Islet precursor cell (in vitro differentiated cells): ENCODE data around the gene ZNF418.
"Not testable (repeated sequence)": the region's sequence is repeated elsewhere in the genome, so short reads cannot be mapped to it uniquely, and the experiment has no call there.

Experiments used
- DNase-seq: peaks from one replicate; pipeline ENCODE4 v3.0.0-alpha.2; 2018

ZNF418 gene

DNA sequence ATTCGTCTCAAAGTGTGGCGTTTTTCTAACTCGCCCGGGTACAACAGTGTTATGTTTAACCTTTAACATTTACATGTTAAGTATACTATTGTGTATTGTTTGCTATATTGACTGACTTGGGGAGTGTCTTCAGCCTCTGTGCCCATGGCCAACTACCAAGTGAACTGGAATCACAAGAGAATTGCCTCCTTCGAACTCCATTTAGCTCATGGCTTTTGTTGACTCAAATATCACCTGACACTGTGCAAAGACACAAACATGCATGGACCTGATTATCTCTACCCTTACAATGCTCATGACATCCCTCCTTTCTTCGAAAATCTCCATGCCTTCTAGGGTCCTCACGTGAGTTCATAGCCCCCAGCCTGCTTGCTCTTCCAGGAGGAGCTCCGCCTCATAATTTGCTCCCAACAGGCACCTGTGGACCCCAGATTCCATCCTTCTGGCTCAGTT, 47.1 kb downstream of the ZNF418 start:
- no peak for DNase-seq

DNA sequence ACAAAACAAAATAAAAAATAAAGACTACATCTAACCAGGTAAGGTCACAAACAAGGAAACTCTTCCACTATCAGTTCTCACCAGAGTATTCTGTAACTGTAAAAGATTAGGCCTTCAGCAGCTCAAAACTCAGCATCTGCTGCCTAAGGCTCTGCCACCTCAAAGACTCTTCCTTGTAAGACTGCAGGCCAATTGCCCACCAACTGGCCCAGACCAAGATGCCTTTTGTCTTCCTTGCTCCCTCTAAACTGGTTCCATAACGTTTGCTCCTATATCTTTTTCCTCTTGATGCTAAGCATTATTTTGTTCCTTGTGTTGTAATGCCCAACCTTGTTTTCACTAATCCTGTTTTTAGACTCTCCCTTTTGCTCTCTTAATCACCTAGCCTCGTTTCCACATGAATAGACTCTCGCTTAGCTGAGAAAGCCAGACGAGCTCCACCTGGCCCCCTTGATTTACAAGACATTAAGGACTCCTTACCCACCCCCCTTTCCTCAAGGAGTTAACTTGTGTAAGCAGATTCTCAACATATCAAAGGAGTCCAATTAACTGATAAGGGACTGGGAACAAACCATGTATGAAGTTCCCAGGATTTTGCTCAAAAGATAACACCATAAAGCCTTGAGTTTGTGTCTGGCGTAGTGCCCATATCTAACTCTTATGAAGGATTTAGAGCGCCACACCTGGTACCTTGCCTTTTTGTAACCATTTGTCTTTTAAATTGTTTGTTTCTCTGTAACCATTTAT, 47.8 kb downstream of the ZNF418 start:
- DNase-seq = no peak

DNA sequence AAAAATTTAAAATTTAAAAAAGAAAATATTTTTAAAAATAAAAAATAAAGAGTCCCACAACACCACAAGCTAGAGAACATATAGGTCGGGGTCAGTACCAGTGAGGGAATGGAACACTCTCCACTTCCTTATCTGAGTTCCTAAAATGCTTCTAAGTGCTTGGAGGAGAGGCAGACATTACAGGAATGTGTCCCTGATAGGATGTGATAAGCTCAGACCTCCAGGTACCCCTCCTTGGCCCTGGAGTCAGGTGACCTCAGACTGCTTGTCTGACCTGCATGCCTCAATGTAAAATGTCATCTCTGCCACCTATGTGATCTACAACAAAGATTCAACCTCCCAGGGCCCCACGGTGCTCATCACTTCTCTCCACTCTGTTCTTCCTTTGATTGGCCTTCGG, 49.2 kb downstream of the ZNF418 start:
- DNase-seq = no peak

DNA sequence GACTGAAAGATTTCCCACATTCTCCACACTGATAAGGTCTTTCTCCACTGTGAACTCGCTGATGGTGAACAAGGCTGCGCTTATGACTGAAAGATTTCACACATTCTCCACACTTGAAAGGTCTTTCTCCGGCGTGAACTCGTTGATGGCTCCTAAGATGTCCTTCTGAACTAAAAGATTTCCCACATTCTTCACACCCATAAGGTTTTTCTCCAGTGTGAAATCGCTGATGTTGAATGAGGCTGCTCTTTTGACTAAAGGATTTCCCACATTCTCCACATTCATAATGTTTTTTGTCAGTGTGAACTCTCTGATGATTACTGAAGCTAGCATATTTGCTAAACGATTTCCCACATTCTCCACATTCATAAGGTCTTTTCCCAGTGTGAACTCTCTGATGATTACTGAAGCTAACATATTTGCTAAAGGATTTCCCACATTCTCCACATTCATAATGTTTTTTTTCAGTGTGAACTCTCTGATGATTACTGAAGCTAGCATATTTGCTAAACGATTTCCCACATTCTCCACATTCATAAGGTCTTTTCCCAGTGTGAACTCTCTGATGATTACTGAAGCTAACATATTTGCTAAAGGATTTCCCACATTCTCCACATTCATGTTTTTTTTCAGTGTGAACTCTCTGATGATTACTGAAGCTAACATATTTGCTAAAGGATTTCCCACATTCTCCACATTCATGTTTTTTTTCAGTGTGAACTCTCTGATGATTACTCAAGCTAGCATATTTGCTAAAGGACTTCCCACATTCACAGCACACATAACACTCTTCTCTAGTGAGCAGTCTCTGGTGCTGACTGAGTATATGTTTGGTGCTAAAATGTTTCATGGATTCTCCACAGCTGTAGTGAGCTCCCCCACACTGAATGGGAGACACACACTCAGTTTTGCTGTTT, 61.1 kb downstream of the ZNF418 start:
- not testable (repeated sequence) for DNase-seq

DNA sequence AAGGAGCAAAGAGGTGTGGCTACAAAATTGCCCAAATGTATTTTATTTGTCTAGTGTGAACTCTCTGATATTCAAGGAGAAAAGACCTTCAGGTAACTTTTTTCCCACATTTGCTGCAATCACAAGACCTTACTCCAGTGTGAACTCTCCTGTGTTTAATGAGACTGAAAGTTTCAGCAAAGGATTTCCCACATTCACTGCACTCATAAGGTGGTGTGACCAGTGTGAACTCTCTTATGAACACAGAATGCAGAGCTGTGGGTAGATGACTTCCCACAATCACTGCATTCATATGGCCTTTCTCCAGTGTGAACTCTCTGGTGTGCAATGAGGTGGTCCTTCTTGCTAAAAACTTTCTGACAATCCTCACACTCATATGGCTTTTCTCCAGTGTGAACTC, 62.8 kb downstream of the ZNF418 start:
- DNase-seq = no peak
